ENCODE data around the gene GEMIN7.

GEMIN7 gene

DNA sequence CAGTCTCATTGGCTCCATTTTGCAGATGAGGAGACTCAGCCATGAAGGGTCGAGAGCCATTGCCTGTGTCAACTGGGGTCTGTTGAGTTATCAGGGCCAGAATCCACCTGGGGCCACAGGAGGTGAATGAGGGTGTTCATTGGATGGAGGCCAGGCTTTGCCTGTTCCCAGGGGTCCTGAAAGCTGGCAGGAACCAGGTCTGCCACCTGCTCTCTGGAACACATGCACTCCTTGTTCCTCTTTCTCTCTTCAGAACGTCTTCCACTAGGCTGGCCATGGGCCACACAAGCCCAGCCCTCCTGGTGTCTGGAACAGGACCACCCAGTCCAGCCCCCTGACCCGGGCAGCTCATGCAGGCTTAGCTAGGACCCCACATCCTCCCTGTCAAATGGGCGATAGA lies 35.1 kb downstream of the GEMIN7 start:
- no peak overlapping the region for H3K9ac ChIP-seq (ENCODE audit: low read length)
- no peak overlapping the region for H3K4me3 ChIP-seq (ENCODE audit: low read length)
- no peaks in the 10 kb centered on the region for H3K36me3 ChIP-seq (replicated peaks; ENCODE audit: insufficient read depth, low read length)
- no peak overlapping the region for H3K27ac ChIP-seq (ENCODE audit: low read length)
- H3K4me2 ChIP-seq (ENCODE audit: low read depth, low read length): no peak overlapping the region
- peaks cover 2% of the 10 kb centered on the region for H4K20me1 ChIP-seq (ENCODE audit: insufficient read depth, low read length)
- DNase-seq: no peak
- no peaks in the 10 kb centered on the region for H3K9me3 ChIP-seq (replicated peaks; ENCODE audit: insufficient read depth, low read length)
- no peaks in the 10 kb centered on the region for H3K27me3 ChIP-seq (replicated peaks; ENCODE audit: insufficient read depth, low read length)
- H3F3A ChIP-seq (ENCODE audit: insufficient read depth, low read length): peaks cover 24% of the 10 kb centered on the region
- peaks cover 23% of the 10 kb centered on the region for H3K4me1 ChIP-seq (ENCODE audit: low read length)
- TF ChIP-seq, protein P1, sequence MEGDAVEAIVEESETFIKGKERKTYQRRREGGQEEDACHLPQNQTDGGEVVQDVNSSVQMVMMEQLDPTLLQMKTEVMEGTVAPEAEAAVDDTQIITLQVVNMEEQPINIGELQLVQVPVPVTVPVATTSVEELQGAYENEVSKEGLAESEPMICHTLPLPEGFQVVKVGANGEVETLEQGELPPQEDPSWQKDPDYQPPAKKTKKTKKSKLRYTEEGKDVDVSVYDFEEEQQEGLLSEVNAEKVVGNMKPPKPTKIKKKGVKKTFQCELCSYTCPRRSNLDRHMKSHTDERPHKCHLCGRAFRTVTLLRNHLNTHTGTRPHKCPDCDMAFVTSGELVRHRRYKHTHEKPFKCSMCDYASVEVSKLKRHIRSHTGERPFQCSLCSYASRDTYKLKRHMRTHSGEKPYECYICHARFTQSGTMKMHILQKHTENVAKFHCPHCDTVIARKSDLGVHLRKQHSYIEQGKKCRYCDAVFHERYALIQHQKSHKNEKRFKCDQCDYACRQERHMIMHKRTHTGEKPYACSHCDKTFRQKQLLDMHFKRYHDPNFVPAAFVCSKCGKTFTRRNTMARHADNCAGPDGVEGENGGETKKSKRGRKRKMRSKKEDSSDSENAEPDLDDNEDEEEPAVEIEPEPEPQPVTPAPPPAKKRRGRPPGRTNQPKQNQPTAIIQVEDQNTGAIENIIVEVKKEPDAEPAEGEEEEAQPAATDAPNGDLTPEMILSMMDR (IDR thresholded peaks at IDR 0.05; ENCODE audit: low read length): no peak
- peaks cover 86% of the 10 kb centered on the region for H3K79me2 ChIP-seq (ENCODE audit: low read length)
- H2AFZ ChIP-seq (ENCODE audit: low read length): no peak overlapping the region
- no peaks in the 10 kb centered on the region for H3K9me2 ChIP-seq (replicated peaks; ENCODE audit: insufficient read depth, low read length)

- peaks cover 86% of the 10 kb centered on the region for H3K79me2 ChIP-seq (ENCODE audit: low read length)
- peaks cover 2% of the 10 kb centered on the region for H4K20me1 ChIP-seq (ENCODE audit: insufficient read depth, low read length)
- H3F3A ChIP-seq (ENCODE audit: insufficient read depth, low read length): peaks cover 30% of the 10 kb centered on the region
- no peak for DNase-seq
- H3K9ac ChIP-seq (ENCODE audit: low read length): no peak overlapping the region
- H3K9me3 ChIP-seq (replicated peaks; ENCODE audit: insufficient read depth, low read length): no peaks in the 10 kb centered on the region
- H3K4me3 ChIP-seq (ENCODE audit: low read length): no peak overlapping the region
- no peaks in the 10 kb centered on the region for H3K9me2 ChIP-seq (replicated peaks; ENCODE audit: insufficient read depth, low read length)
- H3K27ac ChIP-seq (ENCODE audit: low read length): peak overlapping the region; percentile 88; the same call in 1 of the 2 replicates
- H3K36me3 ChIP-seq (replicated peaks; ENCODE audit: insufficient read depth, low read length): no peaks in the 10 kb centered on the region
- H3K4me1 ChIP-seq (ENCODE audit: low read length): peaks cover 28% of the 10 kb centered on the region
- H2AFZ ChIP-seq (ENCODE audit: low read length): no peak overlapping the region
- peak overlapping the region; percentile 33; the same call in 1 of the 2 replicates for H3K4me2 ChIP-seq (ENCODE audit: low read depth, low read length)
- TF ChIP-seq, protein P1 (IDR thresholded peaks at IDR 0.05; ENCODE audit: low read length): no peak
- TF ChIP-seq EZH2phosphoT487 (IDR thresholded peaks at IDR 0.05; ENCODE audit: low read length): no peak
- TF ChIP-seq EZH2 (optimal IDR thresholded peaks at IDR 0.05; ENCODE audit: low read depth, low read length): no peak
- H3K27me3 ChIP-seq (replicated peaks; ENCODE audit: insufficient read depth, low read length): no peaks in the 10 kb centered on the region
Measured at GRCh38 chr19:45115809-45116615, 37.0 kb downstream of the GEMIN7 start.

DNA sequence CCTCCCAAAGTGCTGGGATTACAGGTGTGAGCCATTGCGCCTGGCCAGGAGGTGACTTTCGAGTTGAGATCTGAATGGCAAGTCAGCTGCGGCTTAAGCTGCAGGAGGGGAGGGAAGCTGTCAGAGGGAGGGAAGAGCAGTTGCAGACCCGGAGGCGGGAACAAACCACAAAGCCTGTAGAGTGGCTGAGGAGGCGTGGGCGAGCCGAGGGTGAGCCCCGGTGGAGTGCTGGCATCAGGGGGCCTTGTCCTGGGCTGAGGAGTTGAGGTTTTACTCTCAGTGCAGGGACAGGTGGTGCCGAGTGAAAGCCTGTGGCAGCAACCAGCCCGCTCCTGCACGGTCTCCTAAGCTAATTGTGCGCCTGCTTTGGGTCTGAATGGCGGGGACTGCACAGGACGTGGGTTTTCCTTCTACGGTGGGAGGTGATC lies 38.1 kb downstream of the GEMIN7 start:
- no peaks in the 10 kb centered on the region for H3K36me3 ChIP-seq (replicated peaks; ENCODE audit: insufficient read depth, low read length)
- H3F3A ChIP-seq (ENCODE audit: insufficient read depth, low read length): peaks cover 30% of the 10 kb centered on the region
- H3K9me3 ChIP-seq (replicated peaks; ENCODE audit: insufficient read depth, low read length): no peaks in the 10 kb centered on the region
- H3K9ac ChIP-seq (ENCODE audit: low read length): no peak overlapping the region
- H3K27me3 ChIP-seq (replicated peaks; ENCODE audit: insufficient read depth, low read length): no peaks in the 10 kb centered on the region
- peaks cover 2% of the 10 kb centered on the region for H4K20me1 ChIP-seq (ENCODE audit: insufficient read depth, low read length)
- peak; percentile 85 for DNase-seq
- no peaks in the 10 kb centered on the region for H3K9me2 ChIP-seq (replicated peaks; ENCODE audit: insufficient read depth, low read length)
- peaks cover 87% of the 10 kb centered on the region for H3K79me2 ChIP-seq (ENCODE audit: low read length)
- peak overlapping the region; percentile 75 for H3K4me2 ChIP-seq (ENCODE audit: low read depth, low read length)
- no peak overlapping the region for H3K4me3 ChIP-seq (ENCODE audit: low read length)
- TF ChIP-seq EZH2 (optimal IDR thresholded peaks at IDR 0.05; ENCODE audit: low read depth, low read length) (no peak), EZH2phosphoT487 (IDR thresholded peaks at IDR 0.05; ENCODE audit: low read length) (no peak)
- TF ChIP-seq, protein P1 (IDR thresholded peaks at IDR 0.05; ENCODE audit: low read length): no peak
- peaks cover 28% of the 10 kb centered on the region for H3K4me1 ChIP-seq (ENCODE audit: low read length)
- no peak overlapping the region for H2AFZ ChIP-seq (ENCODE audit: low read length)
- peak overlapping the region; percentile 88 for H3K27ac ChIP-seq (ENCODE audit: low read length)

Measured in MM.1S (cell line).